CD14-positive monocyte (primary cell): ENCODE results near the gene IGFN1. TPM values are rescaled to one million over a fixed set of nuclear protein-coding genes. Genes with fewer than 3 reads are reported as not detected.

Source experiments
- DNase-seq, 3 donors: peaks; one replicate each; pipeline ENCODE4 v3.0.0-alpha.2; 2011 to 2022
- H2AFZ ChIP-seq: 2 replicates; pipeline ENCODE4 v1.6.0; 2012; ENCODE audit warnings: mild to moderate bottlenecking, low read depth, low read length, inconsistent platforms; ENCODE audit not compliant: insufficient read depth, poor library complexity, severe bottlenecking
- H3K27ac ChIP-seq, 2 donors: 1 replicate in 1 of 2; 2 replicates in 1 of 2; pipeline ENCODE4 v1.5.1; 2012 to 2013; ENCODE audit warnings: low read length in 2 of 2, control low read depth in 1 of 2, inconsistent platforms in 1 of 2, low read depth in 1 of 2, mild to moderate bottlenecking in 1 of 2
- H3K27me3 ChIP-seq, 2 donors: one replicate each; pipeline versions ENCODE4 v1.6.0 to v1.6.1; 2011 to 2013; ENCODE audit warnings: low read length in 2 of 2; ENCODE audit not compliant: control insufficient read depth in 2 of 2, insufficient read depth in 2 of 2
- H3K36me3 ChIP-seq, 2 donors: replicated peaks in 1 of 2; 1 replicate in 1 of 2; 2 replicates in 1 of 2; pipeline versions ENCODE4 v1.5.1 to v1.6.1; 2012 to 2013; ENCODE audit warnings: low read length in 2 of 2, control low read depth in 1 of 2, inconsistent platforms in 1 of 2, mild to moderate bottlenecking in 1 of 2; ENCODE audit not compliant: insufficient read depth in 2 of 2, control insufficient read depth in 1 of 2
- H3K4me1 ChIP-seq, 2 donors: 1 replicate in 1 of 2; 2 replicates in 1 of 2; pipeline versions ENCODE4 v1.5.1 to v1.6.1; 2012 to 2013; ENCODE audit warnings: low read length in 2 of 2, control low read depth in 1 of 2, inconsistent platforms in 1 of 2, mild to moderate bottlenecking in 1 of 2, moderate library complexity in 1 of 2; ENCODE audit not compliant: insufficient read depth in 2 of 2, control insufficient read depth in 1 of 2
- H3K4me2 ChIP-seq: replicated peaks from 2 replicates; pipeline ENCODE3; 2012; ENCODE audit warnings: low read length, moderate library complexity, mild to moderate bottlenecking; ENCODE audit not compliant: poor library complexity, severe bottlenecking; ENCODE audit errors: extremely low read depth
- H3K4me3 ChIP-seq, 3 experiments: fragments of 200-600 bp in 1 of 3; sonication (generic) in 1 of 3; replicated peaks in 1 of 3; 1 replicate in 2 of 3; 2 replicates in 1 of 3; pipeline ENCODE4 v1.5.1; 2011 to 2013; ENCODE audit warnings: low read length in 3 of 3, mild to moderate bottlenecking in 3 of 3, control low read depth in 2 of 3, low read depth in 2 of 3, inconsistent platforms in 1 of 3, moderate library complexity in 1 of 3
- H3K79me2 ChIP-seq: 2 replicates; pipeline ENCODE4 v1.6.0; 2012; ENCODE audit warnings: mild to moderate bottlenecking, control low read depth, inconsistent platforms, low read length, moderate library complexity; ENCODE audit not compliant: insufficient read depth
- H3K9ac ChIP-seq: 2 replicates; pipeline ENCODE4 v1.6.0; 2017; ENCODE audit warnings: low read length, mild to moderate bottlenecking; ENCODE audit not compliant: insufficient read depth, poor library complexity, severe bottlenecking
- H3K9me3 ChIP-seq, 2 donors: replicated peaks in 1 of 2; 1 replicate in 1 of 2; 2 replicates in 1 of 2; pipeline versions ENCODE4 v1.5.1 to v1.6.1; 2012 to 2013; ENCODE audit warnings: low read length in 2 of 2, control low read depth in 1 of 2; ENCODE audit not compliant: control insufficient read depth in 1 of 2, insufficient read depth in 1 of 2
- H4K20me1 ChIP-seq: 2 replicates; pipeline ENCODE4 v1.6.0; 2012; ENCODE audit warnings: mild to moderate bottlenecking, low read length, control low read depth, moderate library complexity; ENCODE audit not compliant: insufficient read depth
- H3K27ac Mint-ChIP-seq, 7 donors: one replicate each; pipeline ENCODE4 v1.8.0; 2020; ENCODE audit warnings: mild to moderate bottlenecking in 7 of 7, mixed read lengths in 7 of 7, moderate library complexity in 6 of 7, inconsistent platforms in 2 of 7
- H3K27me3 Mint-ChIP-seq, 3 donors: one replicate each; pipeline ENCODE4 v1.8.0; 2021 to 2022; ENCODE audit warnings: low read depth in 3 of 3, mild to moderate bottlenecking in 3 of 3, mixed read lengths in 3 of 3, moderate library complexity in 3 of 3, inconsistent platforms in 1 of 3
- H3K36me3 Mint-ChIP-seq, 2 donors: one replicate each; pipeline ENCODE4 v1.8.0; 2020; ENCODE audit warnings: mixed read lengths in 2 of 2, inconsistent platforms in 1 of 2, mild to moderate bottlenecking in 1 of 2
- H3K4me1 Mint-ChIP-seq: one replicate; pipeline ENCODE4 v1.8.0; 2020; ENCODE audit warnings: mild to moderate bottlenecking, mixed read lengths
- H3K4me3 Mint-ChIP-seq, 2 donors: one replicate each; pipeline ENCODE4 v1.8.0; 2020; ENCODE audit warnings: mild to moderate bottlenecking in 2 of 2, mixed read lengths in 2 of 2, moderate library complexity in 1 of 2
- H3K9me3 Mint-ChIP-seq, 7 donors: one replicate each; pipeline ENCODE4 v1.8.0; 2020 to 2022; ENCODE audit warnings: mixed read lengths in 7 of 7, mild to moderate bottlenecking in 6 of 7, moderate library complexity in 6 of 7, inconsistent platforms in 2 of 7
- CTCF ChIP-seq: fragments of 200-600 bp; IDR thresholded peaks from one replicate; pipeline ENCODE4 v1.8.0; 2022; ENCODE audit warnings: antibody characterized with exemption, mild to moderate bottlenecking
- WGBS: methylation state at CpG from one replicate; pipeline ENCODE4 v1.1.5; 2013; ENCODE audit warnings: missing lambda C conversion rate; ENCODE audit not compliant: insufficient coverage; 5-methylcytosine and 5-hydroxymethylcytosine counted together
- intact Hi-C, 2 donors: fragments of 100-400 bp; cut with micrococcal nuclease; formaldehyde crosslinking; loops; one replicate each; pipeline versions ENCODE4 v1.15.0 to v1.15.1; 2023
- polyA plus RNA-seq, 3 donors: library from polyadenylated mRNA; depleted of rRNA in 1 of 3; unstranded in 2 of 3; stranded (reverse) in 1 of 3; fragments of 300-500 nt in 2 of 3; fragments of >200 nt in 1 of 3; fragmentation: Illumina TruSeq in 2 of 3; gene quantifications; 1 replicate in 2 of 3; 2 replicates in 1 of 3; pipeline ENCODE4 v1.2.3, GENCODE V29; 2012 to 2021

IGFN1 gene
- polyA plus RNA-seq, 3 donors: not detected

DNA sequence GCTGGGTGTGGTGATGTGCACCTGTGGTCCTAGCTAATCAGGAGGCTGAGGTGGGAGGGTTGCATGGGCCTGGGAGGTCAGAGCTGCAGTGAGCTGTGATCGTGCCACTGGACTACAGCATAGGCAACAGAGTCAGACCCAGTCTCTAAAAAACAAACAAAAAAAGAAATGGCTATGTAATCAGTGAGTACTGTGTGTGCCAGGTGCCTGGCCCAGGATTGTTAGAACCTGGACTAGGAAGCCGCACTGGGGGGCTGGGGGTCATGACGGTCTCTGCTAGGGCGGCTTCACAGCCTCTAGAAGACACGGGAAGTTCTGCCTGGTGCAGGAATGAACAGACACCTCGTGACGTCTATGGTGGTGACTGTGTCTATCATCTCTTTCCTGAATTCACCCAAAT is 44.8 kb upstream of the IGFN1 start:
- no peaks in the 10 kb centered on the region for H3K79me2 ChIP-seq
- no peak for DNase-seq
- 97% methylated on average over 5 of the region's 7 CpGs for WGBS
- no peaks in the 10 kb centered on the region for H3K27me3 ChIP-seq
- H3K9me3 ChIP-seq: no peaks in the 10 kb centered on the region
- no peaks in the 10 kb centered on the region for H4K20me1 ChIP-seq
- H3K4me3 Mint-ChIP-seq: no peak overlapping the region
- TF ChIP-seq CTCF: no peak
- peaks cover 80 to 97% of the 10 kb centered on the region in 2 donors for H3K36me3 ChIP-seq
- H3K4me3 ChIP-seq: no peak overlapping the region
- H3K4me2 ChIP-seq: no peak overlapping the region
- H3K27me3 Mint-ChIP-seq: peaks cover 0 to 2% (median 1%) of the 10 kb centered on the region in 3 donors
- H3K27ac ChIP-seq: no peak overlapping the region
- H3K4me1 Mint-ChIP-seq: no peaks in the 10 kb centered on the region
- intact Hi-C loops: no loop called here
- H3K36me3 Mint-ChIP-seq: peaks cover 81 to 89% of the 10 kb centered on the region in 2 donors
- H3K27ac Mint-ChIP-seq: no peak overlapping the region
- no peak overlapping the region for H2AFZ ChIP-seq
- H3K9me3 Mint-ChIP-seq: no peaks in the 10 kb centered on the region
- no peaks in the 10 kb centered on the region for H3K4me1 ChIP-seq
- H3K9ac ChIP-seq: no peak overlapping the region

GRCh38 chr1:201146626-201147390 is 43.8 kb upstream of the IGFN1 start:
- Histone ChIP-seq H3K4me3 (no peak overlapping the region), H4K20me1 (no peaks in the 10 kb centered on the region), H3K4me2 (no peak overlapping the region), H2AFZ (no peak overlapping the region), H3K4me1 (no peaks in the 10 kb centered on the region), H3K27ac (no peak overlapping the region), H3K9ac (no peak overlapping the region), H3K27me3 (no peaks in the 10 kb centered on the region), H3K79me2 (no peaks in the 10 kb centered on the region), H3K36me3 (peaks cover 72 to 97% of the 10 kb centered on the region in 2 donors), H3K9me3 (no peaks in the 10 kb centered on the region)
- 98% methylated on average over 16 of the region's 17 CpGs for WGBS
- Mint-ChIP-seq H3K36me3 (peaks cover 82 to 90% of the 10 kb centered on the region in 2 donors), H3K4me1 (no peaks in the 10 kb centered on the region), H3K9me3 (no peaks in the 10 kb centered on the region), H3K27me3 (peaks cover 0 to 2% (median 1%) of the 10 kb centered on the region in 3 donors), H3K4me3 (no peak overlapping the region), H3K27ac (no peak overlapping the region)
- no peak for TF ChIP-seq CTCF
- DNase-seq: no peak
- intact Hi-C loops: no loop called here
